HUES48 (cell line): ENCODE measurements around the gene PSMC6.

Experiments used
- H3K27ac ChIP-seq: one replicate; pipeline ENCODE4 v1.7.0; 2013; ENCODE audit warnings: low read depth, low read length, inconsistent platforms
- H3K27me3 ChIP-seq: 2 replicates; pipeline ENCODE4 v1.6.1; 2013; ENCODE audit warnings: mild to moderate bottlenecking, low read length; ENCODE audit not compliant: control insufficient read depth, insufficient read depth
- H3K36me3 ChIP-seq: 2 replicates; pipeline ENCODE4 v1.6.1; 2013; ENCODE audit warnings: low read length; ENCODE audit not compliant: control insufficient read depth, insufficient read depth
- H3K4me1 ChIP-seq: 2 replicates; pipeline ENCODE4 v1.6.1; 2013; ENCODE audit warnings: mild to moderate bottlenecking, low read length; ENCODE audit not compliant: control insufficient read depth, insufficient read depth
- H3K4me3 ChIP-seq: 2 replicates; pipeline ENCODE4 v1.5.1; 2013; ENCODE audit warnings: mild to moderate bottlenecking, low read depth, low read length
- H3K9ac ChIP-seq: 2 replicates; pipeline ENCODE4 v1.6.1; 2013; ENCODE audit warnings: mild to moderate bottlenecking, low read depth, low read length, moderate library complexity
- H3K9me3 ChIP-seq: 2 replicates; pipeline ENCODE4 v1.6.1; 2013; ENCODE audit warnings: low read length; ENCODE audit not compliant: control insufficient read depth, insufficient read depth

The PSMC6 gene

DNA sequence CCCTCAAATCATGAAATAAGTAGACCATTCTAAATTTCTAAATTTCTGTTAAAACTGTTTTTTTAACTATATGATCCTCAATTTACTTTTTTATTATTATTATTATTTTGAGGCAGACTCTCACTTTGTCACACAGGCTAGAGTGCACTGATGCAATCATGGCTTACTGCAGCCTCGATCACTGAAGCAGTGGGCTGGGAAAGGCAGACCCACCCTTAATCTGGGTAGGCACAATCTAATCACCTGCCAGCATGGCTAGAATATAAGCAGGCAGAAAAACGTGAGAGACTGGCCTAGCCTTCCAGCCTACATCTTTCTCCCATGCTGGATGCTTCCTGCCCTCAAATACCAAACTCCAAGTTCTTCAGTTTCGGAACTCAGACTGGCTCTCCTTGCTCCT, 14.0 kb upstream of the PSMC6 start:
- Histone ChIP-seq H3K9ac (no peak overlapping the region), H3K27me3 (peaks cover 13% of the 10 kb centered on the region), H3K4me1 (peaks cover 6% of the 10 kb centered on the region; the same call in 1 of the 2 replicates), H3K36me3 (no peaks in the 10 kb centered on the region), H3K4me3 (no peak overlapping the region), H3K27ac (no peak overlapping the region), H3K9me3 (no peaks in the 10 kb centered on the region)

DNA sequence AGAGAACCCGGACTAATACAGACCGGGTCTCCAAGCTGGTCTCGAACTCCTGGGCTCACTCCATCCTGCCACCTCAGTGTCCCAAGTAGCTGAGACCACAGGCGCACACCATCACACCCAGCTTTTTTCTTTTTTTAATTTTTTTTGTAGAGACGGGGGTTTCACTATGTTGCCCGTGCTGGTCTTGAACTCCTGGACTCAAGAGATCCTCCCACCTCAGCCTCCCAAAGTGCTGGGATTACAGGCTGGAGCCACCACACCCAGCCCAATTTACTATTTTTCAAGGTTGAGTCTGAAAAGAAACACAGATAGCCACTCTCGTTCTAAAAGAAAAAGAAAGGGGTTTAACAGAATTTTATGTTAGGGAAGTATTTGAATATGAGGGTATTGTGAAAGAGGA, 13.5 kb upstream of the PSMC6 start:
- H3K4me1 ChIP-seq = peaks cover 6% of the 10 kb centered on the region; the same call in 1 of the 2 replicates
- H3K27ac ChIP-seq = no peak overlapping the region
- H3K36me3 ChIP-seq = no peaks in the 10 kb centered on the region
- H3K9me3 ChIP-seq = no peaks in the 10 kb centered on the region
- peaks cover 13% of the 10 kb centered on the region for H3K27me3 ChIP-seq
- no peak overlapping the region for H3K4me3 ChIP-seq
- H3K9ac ChIP-seq = no peak overlapping the region

DNA sequence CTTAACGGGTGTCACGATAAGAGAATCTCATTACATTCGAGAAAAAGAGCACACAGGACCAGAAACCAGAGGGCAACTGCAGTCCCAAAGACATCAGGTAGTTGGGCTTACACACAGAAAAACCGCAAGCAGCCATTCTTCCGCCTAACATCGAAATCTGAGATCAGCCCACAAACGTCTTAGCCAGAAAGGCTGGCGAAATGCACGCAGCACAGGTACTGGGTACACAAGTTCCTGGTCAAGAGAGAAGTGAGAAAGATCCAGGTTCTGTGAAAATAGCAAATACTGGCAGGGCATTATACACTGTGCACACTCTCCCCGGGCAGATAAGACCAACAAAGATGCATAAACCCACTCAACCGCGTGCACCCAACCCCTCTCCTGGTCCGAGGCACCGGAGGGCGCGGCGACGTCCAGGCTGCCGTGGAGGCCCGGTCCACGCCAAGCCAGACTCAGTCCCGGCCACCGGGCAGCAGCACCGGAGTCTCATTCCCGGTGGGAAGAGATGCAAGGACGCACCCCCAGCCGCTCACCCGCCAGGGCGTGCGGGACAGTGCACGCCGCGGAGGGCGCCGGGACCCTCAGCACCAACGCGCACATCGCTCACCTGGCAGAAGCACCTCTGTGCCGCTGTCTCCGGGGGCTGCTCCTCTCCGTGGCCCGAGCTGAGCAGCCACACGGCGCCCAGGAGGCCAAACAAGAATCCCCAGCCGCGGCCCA, 12.1 kb upstream of the PSMC6 start:
- Histone ChIP-seq H3K4me3 (peak overlapping the region; percentile 97), H3K27me3 (peaks cover 13% of the 10 kb centered on the region), H3K9ac (peak overlapping the region; percentile 69), H3K36me3 (no peaks in the 10 kb centered on the region), H3K27ac (peak overlapping the region; percentile 28), H3K9me3 (no peaks in the 10 kb centered on the region), H3K4me1 (peaks cover 6% of the 10 kb centered on the region; the same call in 1 of the 2 replicates)

DNA sequence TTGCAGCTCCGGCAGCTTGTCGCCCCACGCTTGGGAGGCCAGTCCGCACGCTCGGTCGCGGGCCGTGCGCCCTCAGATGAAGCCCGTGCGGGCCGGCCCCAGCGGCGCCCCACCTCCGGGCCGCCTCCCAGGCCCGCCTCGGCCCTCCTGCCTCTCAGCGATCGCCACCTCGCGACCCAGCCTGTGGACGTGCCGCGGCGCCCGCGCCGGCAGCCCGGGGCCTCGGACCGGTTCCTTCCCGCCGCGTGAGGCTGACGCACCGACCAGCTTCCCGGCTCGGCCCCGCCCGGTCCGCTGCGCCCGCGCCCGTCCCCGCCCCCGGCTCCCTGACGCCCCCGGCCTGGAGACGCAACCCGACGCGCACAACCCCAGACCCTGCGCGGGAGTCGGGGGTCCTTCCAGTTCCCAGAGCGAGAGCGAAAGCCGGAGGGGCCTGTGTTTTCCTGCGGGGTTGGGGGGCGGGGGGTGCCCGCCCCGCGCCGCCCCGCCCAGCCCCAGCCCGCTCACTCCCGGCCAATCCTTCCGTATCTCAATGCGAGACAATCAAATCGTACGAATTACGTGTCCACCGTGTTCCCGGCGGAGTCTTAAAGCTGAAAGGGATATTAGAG, 11.4 kb upstream of the PSMC6 start, which contains the start of gene ERO1A:
Gene ERO1A, minus strand, starts transcription at position 78 of the 611 bp plus-strand sequence. Its CDS starts 77 bp downstream, at position 1.
- Histone ChIP-seq H3K9me3 (no peaks in the 10 kb centered on the region), H3K27me3 (peaks cover 13% of the 10 kb centered on the region), H3K36me3 (no peaks in the 10 kb centered on the region), H3K4me1 (peaks cover 6% of the 10 kb centered on the region; the same call in 1 of the 2 replicates), H3K27ac (peak within 1 kb of the TSS; percentile 28), H3K4me3 (peak within 1 kb of the TSS; percentile 97), H3K9ac (peak within 1 kb of the TSS; percentile 69)

DNA sequence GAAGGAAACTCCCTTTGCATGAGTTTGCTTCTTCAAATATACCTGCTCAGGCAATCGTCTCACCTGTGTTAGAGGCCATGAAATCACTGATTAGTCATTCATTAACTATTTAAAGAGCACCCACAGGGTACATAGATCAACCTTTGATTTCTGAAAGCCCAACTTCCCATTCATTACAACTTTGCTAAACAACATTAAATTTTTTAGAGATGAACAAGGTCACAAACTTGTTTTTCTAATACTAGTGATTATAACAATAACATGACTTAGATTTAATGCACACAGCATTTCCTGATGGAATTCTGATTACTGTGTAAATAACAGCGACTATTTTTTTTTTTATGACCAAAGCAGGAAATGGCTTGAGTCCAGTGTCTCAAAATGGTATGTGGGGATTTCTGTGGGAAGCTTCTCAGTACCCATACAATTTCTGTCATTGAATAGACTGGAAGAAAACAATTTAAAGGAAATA, 6.3 kb upstream of the PSMC6 start:
- H3K9ac ChIP-seq = no peak overlapping the region
- no peak overlapping the region for H3K4me3 ChIP-seq
- no peaks in the 10 kb centered on the region for H3K36me3 ChIP-seq
- no peaks in the 10 kb centered on the region for H3K27me3 ChIP-seq
- no peaks in the 10 kb centered on the region for H3K9me3 ChIP-seq
- H3K4me1 ChIP-seq = no peaks in the 10 kb centered on the region
- H3K27ac ChIP-seq = no peak overlapping the region

DNA sequence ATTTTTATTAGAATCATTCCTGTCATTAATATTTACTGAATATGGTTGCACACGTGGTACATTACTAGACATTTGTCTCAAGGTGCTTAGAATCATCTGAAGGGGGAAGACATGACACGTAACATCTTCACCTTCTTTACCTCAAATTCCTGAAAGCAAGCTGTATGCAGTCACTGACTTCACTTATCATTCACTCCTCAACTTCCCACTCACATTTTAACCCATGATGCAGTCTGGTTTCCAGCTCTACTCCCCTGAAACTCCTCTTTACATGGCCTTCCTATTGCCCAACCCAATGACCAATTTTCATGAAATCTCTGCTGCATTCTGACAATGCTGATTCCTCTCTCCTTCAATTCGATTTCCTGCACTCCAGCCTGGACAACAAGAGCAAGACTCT, 5.8 kb upstream of the PSMC6 start:
- H3K36me3 ChIP-seq = no peaks in the 10 kb centered on the region
- no peak overlapping the region for H3K27ac ChIP-seq
- no peak overlapping the region for H3K4me3 ChIP-seq
- no peaks in the 10 kb centered on the region for H3K27me3 ChIP-seq
- no peaks in the 10 kb centered on the region for H3K9me3 ChIP-seq
- no peaks in the 10 kb centered on the region for H3K4me1 ChIP-seq
- no peak overlapping the region for H3K9ac ChIP-seq

DNA sequence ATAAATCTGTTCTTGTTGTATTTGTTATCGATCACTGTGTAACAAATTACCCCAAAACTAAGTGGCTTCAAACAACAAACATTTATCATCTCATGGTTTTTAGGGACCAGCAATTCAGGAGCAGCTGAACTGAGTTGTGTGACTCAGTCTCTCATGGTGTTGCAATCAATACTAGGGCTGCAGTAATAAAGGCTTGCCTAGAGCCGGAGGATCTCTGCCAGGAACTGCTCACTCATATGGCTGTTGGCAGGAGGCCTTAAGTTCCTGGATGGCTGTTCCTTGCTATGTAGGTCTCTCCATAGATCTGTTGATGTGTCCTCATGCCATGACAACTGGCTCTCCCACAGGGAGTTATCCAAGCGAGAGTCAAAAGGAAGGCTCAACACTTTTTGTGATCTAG, 3.8 kb upstream of the PSMC6 start:
- Histone ChIP-seq H3K36me3 (peaks cover 1% of the 10 kb centered on the region; the same call in 1 of the 2 replicates), H3K4me3 (no peak overlapping the region), H3K27me3 (no peaks in the 10 kb centered on the region), H3K4me1 (0 out of 2 replicates have a peak, but pooled peaks cover 4% of the 10 kb centered on the region), H3K27ac (no peak overlapping the region), H3K9ac (no peak overlapping the region), H3K9me3 (no peaks in the 10 kb centered on the region)

DNA sequence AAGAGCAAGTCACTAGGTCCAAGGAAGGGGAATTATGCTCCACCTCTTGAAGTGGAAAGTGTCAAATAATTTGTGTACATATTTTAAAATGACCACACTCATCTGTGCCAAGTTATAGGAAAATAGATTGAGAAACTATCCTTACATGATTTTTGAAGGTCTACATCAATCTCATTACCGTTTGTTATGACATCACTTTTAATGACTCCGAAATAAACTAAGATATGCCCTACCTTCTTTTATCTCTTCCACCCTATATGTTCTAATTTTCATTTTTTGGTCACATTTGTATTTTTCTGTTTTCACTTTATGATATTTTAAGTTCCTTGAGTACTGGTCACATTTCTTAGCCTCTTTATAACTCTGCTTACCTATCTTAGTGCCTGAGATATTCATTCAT, 3.3 kb upstream of the PSMC6 start:
- Histone ChIP-seq H3K27me3 (no peaks in the 10 kb centered on the region), H3K4me3 (no peak overlapping the region), H3K9ac (no peak overlapping the region), H3K36me3 (peaks cover 6% of the 10 kb centered on the region), H3K27ac (no peak overlapping the region), H3K4me1 (0 out of 2 replicates have a peak, but pooled peaks cover 8% of the 10 kb centered on the region), H3K9me3 (no peaks in the 10 kb centered on the region)

DNA sequence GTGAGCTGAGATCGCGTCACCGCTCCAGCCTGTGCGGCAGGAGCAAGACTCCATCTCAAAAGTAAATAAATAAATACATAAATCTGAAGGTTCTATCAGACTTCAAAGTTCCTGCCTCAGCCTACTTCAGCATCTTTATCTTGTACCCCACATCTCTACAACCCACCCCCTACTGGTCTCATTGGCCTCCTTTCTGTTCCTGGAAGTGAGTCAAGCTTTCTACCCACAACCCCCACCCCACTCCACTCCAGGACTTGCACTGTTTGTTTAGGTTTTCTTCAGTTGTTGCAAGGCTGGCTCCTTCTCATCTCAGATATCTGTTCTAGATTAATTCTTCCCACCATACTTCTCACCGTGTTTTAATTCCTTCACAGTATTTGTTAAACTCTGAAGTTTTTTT, 714 bp upstream of the PSMC6 start:
- Histone ChIP-seq H3K4me3 (peak overlapping the region; percentile 95), H3K9me3 (no peaks in the 10 kb centered on the region), H3K27me3 (no peaks in the 10 kb centered on the region), H3K4me1 (0 out of 2 replicates have a peak, but pooled peaks cover 9% of the 10 kb centered on the region), H3K27ac (peak overlapping the region; percentile 81), H3K36me3 (peaks cover 32% of the 10 kb centered on the region), H3K9ac (peak overlapping the region; percentile 10; the same call in 1 of the 2 replicates)

DNA sequence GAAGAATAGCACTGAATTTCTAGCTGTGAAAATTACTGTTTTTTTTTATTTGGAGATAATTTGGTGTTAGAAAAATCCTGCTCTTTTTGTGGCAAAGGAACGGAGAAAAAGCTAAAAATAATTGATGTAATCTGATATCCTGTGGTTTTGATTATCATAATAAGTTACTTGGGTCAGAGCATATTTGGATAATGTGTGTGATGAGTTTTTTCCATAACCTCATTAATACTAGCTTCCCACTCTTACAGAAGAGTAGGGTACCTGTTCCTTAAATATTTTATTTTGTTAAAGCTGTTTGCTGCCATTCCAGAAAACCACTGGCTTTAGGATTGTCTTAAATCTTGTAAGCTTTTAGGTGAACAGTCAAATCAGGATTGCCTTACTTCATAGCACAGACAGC, 4.7 kb downstream of the PSMC6 start:
- H3K9me3 ChIP-seq = no peaks in the 10 kb centered on the region
- no peak overlapping the region for H3K4me3 ChIP-seq
- no peaks in the 10 kb centered on the region for H3K27me3 ChIP-seq
- no peak overlapping the region for H3K27ac ChIP-seq
- no peak overlapping the region for H3K9ac ChIP-seq
- H3K4me1 ChIP-seq = 0 out of 2 replicates have a peak, but pooled peaks cover 9% of the 10 kb centered on the region
- peaks cover 84% of the 10 kb centered on the region for H3K36me3 ChIP-seq

DNA sequence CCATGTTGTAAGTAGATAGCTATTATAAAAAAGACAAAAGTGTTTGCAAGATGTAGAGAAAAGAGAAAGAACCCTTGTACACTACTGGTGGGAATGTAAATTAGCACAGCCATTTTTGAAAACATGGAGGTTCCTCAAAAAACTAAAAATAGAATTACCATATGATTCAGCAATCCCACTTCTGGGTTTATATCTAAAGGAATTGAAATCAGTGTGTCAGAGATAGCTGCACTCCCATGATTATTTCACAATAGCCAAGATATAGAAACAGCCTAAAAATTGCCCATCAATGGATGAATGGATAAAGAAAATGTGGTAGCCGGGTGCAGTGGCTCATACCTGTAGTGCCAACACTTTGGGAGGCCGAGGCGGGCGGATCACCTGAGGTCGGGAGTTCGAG, 9.2 kb downstream of the PSMC6 start:
- Histone ChIP-seq H3K9me3 (no peaks in the 10 kb centered on the region), H3K4me3 (no peak overlapping the region), H3K27ac (no peak overlapping the region), H3K36me3 (peaks cover 98% of the 10 kb centered on the region), H3K9ac (no peak overlapping the region), H3K4me1 (no peaks in the 10 kb centered on the region), H3K27me3 (no peaks in the 10 kb centered on the region)
